AG10803 (cell line): ENCODE data around the gene PPA1.
"Not testable (repeated sequence)": the region's sequence is repeated elsewhere in the genome, so short reads cannot be mapped to it uniquely, and the experiment has no call there.

ENCODE experiments used
- DNase-seq: peaks from one replicate; pipeline ENCODE4 v3.0.0; 2010; ENCODE audit warnings: low read depth
- H3K4me3 ChIP-seq: 2 replicates; pipeline ENCODE4 v1.5.1; 2011; ENCODE audit warnings: mild to moderate bottlenecking, low read length, control low read depth
- TF ChIP-seq, protein P1 (sequence below): conservative IDR thresholded peaks from 2 replicates; pipeline ENCODE4 v1.5.1; 2011; ENCODE audit warnings: mild to moderate bottlenecking, low read length, control low read depth, inconsistent platforms

The PPA1 gene

DNA sequence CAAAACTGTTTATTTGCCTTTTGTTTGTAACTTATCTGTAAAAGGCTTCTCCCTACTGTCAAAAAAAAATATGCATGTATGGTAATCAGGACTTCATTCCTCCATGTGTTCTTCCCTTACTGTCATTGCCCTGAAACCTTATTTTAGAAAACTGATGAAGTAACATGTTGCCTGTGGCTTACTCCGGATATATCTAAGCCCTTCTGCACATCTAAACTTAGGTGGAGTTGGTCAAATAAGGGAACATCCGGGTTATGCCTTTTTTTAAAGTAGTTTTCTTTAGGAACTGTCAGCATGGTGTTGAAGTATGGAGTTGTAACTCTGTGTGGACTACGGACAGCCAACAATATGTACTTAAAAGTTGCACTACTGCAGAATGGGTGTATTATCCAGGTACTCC lies 69.1 kb downstream of the PPA1 start:
- no peak for DNase-seq
- TF ChIP-seq, protein P1, sequence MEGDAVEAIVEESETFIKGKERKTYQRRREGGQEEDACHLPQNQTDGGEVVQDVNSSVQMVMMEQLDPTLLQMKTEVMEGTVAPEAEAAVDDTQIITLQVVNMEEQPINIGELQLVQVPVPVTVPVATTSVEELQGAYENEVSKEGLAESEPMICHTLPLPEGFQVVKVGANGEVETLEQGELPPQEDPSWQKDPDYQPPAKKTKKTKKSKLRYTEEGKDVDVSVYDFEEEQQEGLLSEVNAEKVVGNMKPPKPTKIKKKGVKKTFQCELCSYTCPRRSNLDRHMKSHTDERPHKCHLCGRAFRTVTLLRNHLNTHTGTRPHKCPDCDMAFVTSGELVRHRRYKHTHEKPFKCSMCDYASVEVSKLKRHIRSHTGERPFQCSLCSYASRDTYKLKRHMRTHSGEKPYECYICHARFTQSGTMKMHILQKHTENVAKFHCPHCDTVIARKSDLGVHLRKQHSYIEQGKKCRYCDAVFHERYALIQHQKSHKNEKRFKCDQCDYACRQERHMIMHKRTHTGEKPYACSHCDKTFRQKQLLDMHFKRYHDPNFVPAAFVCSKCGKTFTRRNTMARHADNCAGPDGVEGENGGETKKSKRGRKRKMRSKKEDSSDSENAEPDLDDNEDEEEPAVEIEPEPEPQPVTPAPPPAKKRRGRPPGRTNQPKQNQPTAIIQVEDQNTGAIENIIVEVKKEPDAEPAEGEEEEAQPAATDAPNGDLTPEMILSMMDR = no peak
- H3K4me3 ChIP-seq = no peak overlapping the region

- no peak for DNase-seq
- H3K4me3 ChIP-seq = no peak overlapping the region
- TF ChIP-seq, protein P1 = no peak
Observed at GRCh38 chr10:70163448-70163847, 69.8 kb downstream of the PPA1 start.

DNA sequence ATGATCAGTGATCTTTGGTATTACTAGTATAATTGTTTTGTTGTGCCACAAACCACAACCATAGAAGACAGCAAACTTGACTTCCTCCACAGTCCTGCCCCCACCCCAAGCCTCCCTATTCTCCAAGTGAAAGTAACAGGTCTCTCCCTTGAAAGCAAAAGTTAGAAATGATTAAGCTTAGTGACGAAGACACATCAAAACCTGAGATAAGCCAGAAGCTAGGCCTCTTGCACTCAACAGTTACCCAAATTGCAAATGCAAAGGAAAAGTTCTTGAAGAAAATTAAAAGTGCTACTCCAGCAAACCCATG lies 70.4 kb downstream of the PPA1 start:
- H3K4me3 ChIP-seq = no peak overlapping the region
- TF ChIP-seq, protein P1 = no peak
- no peak for DNase-seq

GRCh38 chr10:70162151-70162891 lies 70.9 kb downstream of the PPA1 start:
- TF ChIP-seq, protein P1 = no peak
- no peak overlapping the region for H3K4me3 ChIP-seq
- peak; percentile 24 for DNase-seq

- no peak for DNase-seq
- TF ChIP-seq, protein P1 = no peak
- H3K4me3 ChIP-seq = no peak overlapping the region
Observed at GRCh38 chr10:70160798-70161197, 72.4 kb downstream of the PPA1 start.

GRCh38 chr10:70159366-70159765 lies 73.9 kb downstream of the PPA1 start:
- H3K4me3 ChIP-seq, DNase-seq: not testable (repeated sequence)

GRCh38 chr10:70158113-70158512 lies 75.1 kb downstream of the PPA1 start:
- peak; percentile 6 for DNase-seq
- TF ChIP-seq, protein P1 = no peak
- no peak overlapping the region for H3K4me3 ChIP-seq

DNA sequence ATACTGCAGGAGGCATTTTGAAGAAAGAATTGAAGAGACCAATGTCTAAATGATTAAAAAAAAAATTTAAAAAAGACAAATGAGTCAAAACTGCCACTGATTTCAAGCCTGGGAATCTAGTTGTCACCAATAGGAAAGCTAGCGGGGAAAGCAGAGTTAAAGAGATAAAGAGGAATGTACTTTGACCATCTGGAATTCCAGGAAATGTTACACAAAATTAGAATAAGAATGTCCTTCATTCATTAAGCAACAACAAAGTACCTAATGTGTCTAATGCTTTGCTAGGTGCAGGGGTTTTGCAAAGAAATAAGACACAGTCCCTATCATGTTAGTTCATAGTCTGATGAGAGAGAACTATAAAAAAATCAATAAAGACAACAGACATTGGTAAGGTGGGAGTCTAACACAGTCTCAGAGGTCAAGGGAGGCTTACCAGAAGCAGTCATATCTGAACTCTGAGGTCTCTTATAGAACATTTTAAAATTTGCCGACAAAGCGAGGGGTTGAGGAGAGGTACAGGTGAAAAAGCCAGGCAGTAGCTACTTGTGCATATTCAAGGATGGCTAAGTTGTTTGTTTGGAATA lies 77.9 kb downstream of the PPA1 start:
- TF ChIP-seq, protein P1 = no peak
- no peak overlapping the region for H3K4me3 ChIP-seq

More for the DNA sequence above, 77.9 kb downstream of the PPA1 start:
- no peak for DNase-seq
